H1 (cell line): Measurements from ENCODE around the gene LPGAT1. TPM values are rescaled to one million over a fixed set of nuclear protein-coding genes. Genes with fewer than 3 reads are reported as not detected.

ENCODE experiments used
- CTCF ChIA-PET: fragments of 300-600 bp; sonication (Branson Sonifier 250); formaldehyde crosslinking; loops from one replicate; lab custom pipeline; 2021; ENCODE audit not compliant: partially characterized antibody; lab: Charles Lee
- POLR2A ChIA-PET: fragments of 300-600 bp; sonication (Branson Sonifier 250); formaldehyde crosslinking; loops from one replicate; lab custom pipeline; 2021; ENCODE audit warnings: inconsistent platforms; ENCODE audit not compliant: partially characterized antibody; lab: Charles Lee
- DNase-seq, 2 experiments: peaks; one replicate each; pipeline versions ENCODE4 v3.0.0 to v3.0.0-alpha.2; 2010 to 2022; ENCODE audit warnings: low spot score in 2 of 2, low read depth in 1 of 2, mixed read lengths in 1 of 2
- FAIRE-seq: peaks from 2 replicates; lab custom pipeline; 2011; peaks lifted over from hg19 to GRCh38; lab: Jason Lieb, UNC
- H2AFZ ChIP-seq: 2 replicates; pipeline ENCODE4 v1.8.1; 2012; ENCODE audit warnings: low read length, inconsistent platforms
- H2AK5ac ChIP-seq: 2 replicates; pipeline ENCODE4 v1.6.1; 2013; ENCODE audit warnings: low read depth, low read length
- H2BK120ac ChIP-seq: replicated peaks from 2 replicates; pipeline ENCODE3; 2013; ENCODE audit warnings: low read depth, low read length, inconsistent platforms
- H2BK12ac ChIP-seq: 2 replicates; pipeline ENCODE4 v1.6.1; 2013; ENCODE audit warnings: low read depth, low read length
- H2BK15ac ChIP-seq: 2 replicates; pipeline ENCODE4 v1.6.1; 2013; ENCODE audit warnings: low read length
- H2BK20ac ChIP-seq: 2 replicates; pipeline ENCODE4 v1.6.1; 2013; ENCODE audit warnings: low read length
- H2BK5ac ChIP-seq: 2 replicates; pipeline ENCODE4 v1.6.1; 2013; ENCODE audit warnings: low read depth, low read length
- H3K14ac ChIP-seq: 2 replicates; pipeline ENCODE4 v1.6.1; 2013; ENCODE audit warnings: inconsistent platforms; ENCODE audit not compliant: insufficient read length
- H3K18ac ChIP-seq: 2 replicates; pipeline ENCODE4 v1.6.1; 2013; ENCODE audit warnings: low read length; ENCODE audit errors: extremely low read depth
- H3K23ac ChIP-seq: 2 replicates; pipeline ENCODE4 v1.6.1; 2013; ENCODE audit warnings: inconsistent platforms; ENCODE audit not compliant: insufficient read length
- H3K23me2 ChIP-seq: 2 replicates; pipeline ENCODE4 v1.6.1; 2013; ENCODE audit warnings: low read depth, low read length
- H3K27ac ChIP-seq: 2 replicates; pipeline ENCODE4 v1.6.1; 2011; ENCODE audit warnings: low read depth, low read length, inconsistent platforms
- H3K27me3 ChIP-seq, 4 experiments: replicated peaks in 1 of 4; 1 replicate in 1 of 4; 2 replicates in 3 of 4; pipeline versions ENCODE4 v1.6.1 to v1.8.1; 2011 to 2013; ENCODE audit warnings: low read length in 3 of 4, mild to moderate bottlenecking in 3 of 4, inconsistent platforms in 2 of 4, mixed read lengths in 2 of 4, moderate library complexity in 1 of 4; ENCODE audit not compliant: control insufficient read depth in 3 of 4, insufficient read depth in 3 of 4; ENCODE audit errors: extremely low read depth in 1 of 4
- H3K36me3 ChIP-seq, 4 experiments: 2 replicates each; pipeline versions ENCODE4 v1.6.1 to v1.8.1; 2011 to 2013; ENCODE audit warnings: mild to moderate bottlenecking in 4 of 4, low read length in 3 of 4, moderate library complexity in 2 of 4, control low read depth in 1 of 4, inconsistent platforms in 1 of 4; ENCODE audit not compliant: insufficient read depth in 4 of 4, control insufficient read depth in 2 of 4
- H3K4ac ChIP-seq: replicated peaks from 2 replicates; pipeline ENCODE3; 2013; ENCODE audit warnings: low read length, low read depth, mixed read lengths, inconsistent platforms; ENCODE audit not compliant: insufficient read length
- H3K4me1 ChIP-seq, 4 experiments: replicated peaks in 1 of 4; 1 replicate in 1 of 4; 2 replicates in 3 of 4; pipeline versions ENCODE4 v1.6.1 to v1.8.1; 2011 to 2013; ENCODE audit warnings: low read length in 3 of 4, inconsistent platforms in 2 of 4, mixed read lengths in 1 of 4; ENCODE audit not compliant: insufficient read depth in 4 of 4, control insufficient read depth in 3 of 4
- H3K4me2 ChIP-seq, 2 experiments: 2 replicates each; pipeline versions ENCODE4 v1.6.1 to v1.8.1; 2011 to 2013; ENCODE audit warnings: low read depth in 2 of 2, low read length in 2 of 2, control low read depth in 1 of 2, inconsistent platforms in 1 of 2, mild to moderate bottlenecking in 1 of 2; ENCODE audit not compliant: insufficient read depth in 1 of 2
- H3K4me3 ChIP-seq, 4 experiments: fragments of 200-600, 300-600 bp in 1 of 4; sonication (generic), shearing (Covaris generic), sonication (Bioruptor Twin) in 1 of 4; 2 replicates each; pipeline versions ENCODE4 v1.5.1 to v1.8.1; 2011 to 2016; ENCODE audit warnings: low read length in 4 of 4, low read depth in 3 of 4, control low read depth in 2 of 4, inconsistent platforms in 2 of 4, mild to moderate bottlenecking in 2 of 4, mixed read lengths in 1 of 4, moderate library complexity in 1 of 4; ENCODE audit not compliant: insufficient read depth in 2 of 4; ENCODE audit errors: extremely low read depth in 1 of 4
- H3K56ac ChIP-seq: replicated peaks from 2 replicates; pipeline ENCODE3; 2013; ENCODE audit warnings: low read depth, mild to moderate bottlenecking, mixed read lengths, low read length, inconsistent platforms; ENCODE audit not compliant: insufficient read length
- H3K79me1 ChIP-seq: 2 replicates; pipeline ENCODE4 v1.6.1; 2013; ENCODE audit warnings: low read depth, low read length, control low read depth
- H3K79me2 ChIP-seq, 2 experiments: 2 replicates each; pipeline versions ENCODE4 v1.6.1 to v1.8.1; 2012 to 2013; ENCODE audit warnings: low read length in 2 of 2, mild to moderate bottlenecking in 2 of 2, inconsistent platforms in 1 of 2; ENCODE audit not compliant: insufficient read depth in 2 of 2, control insufficient read depth in 1 of 2
- H3K9ac ChIP-seq, 4 experiments: replicated peaks in 1 of 4; 1 replicate in 1 of 4; 2 replicates in 3 of 4; pipeline versions ENCODE4 v1.6.1 to v1.8.1; 2011 to 2013; ENCODE audit warnings: low read depth in 3 of 4, low read length in 3 of 4, control low read depth in 2 of 4, mild to moderate bottlenecking in 2 of 4, moderate library complexity in 2 of 4, inconsistent platforms in 1 of 4; ENCODE audit errors: extremely low read depth in 1 of 4
- H3K9me3 ChIP-seq, 2 experiments: 2 replicates each; pipeline versions ENCODE4 v1.6.1 to v1.8.1; 2012 to 2013; ENCODE audit warnings: mild to moderate bottlenecking in 2 of 2, moderate library complexity in 2 of 2, control low read depth in 1 of 2, inconsistent platforms in 1 of 2, low read depth in 1 of 2, low read length in 1 of 2, mixed read lengths in 1 of 2; ENCODE audit not compliant: insufficient read depth in 2 of 2
- H4K20me1 ChIP-seq, 2 experiments: replicated peaks in 1 of 2; 2 replicates each; pipeline versions ENCODE3 to v1.8.1; 2011 to 2013; ENCODE audit warnings: inconsistent platforms in 2 of 2, low read length in 2 of 2, mild to moderate bottlenecking in 1 of 2; ENCODE audit not compliant: insufficient read depth in 2 of 2, control insufficient read depth in 1 of 2
- H4K5ac ChIP-seq: 2 replicates; pipeline ENCODE4 v1.6.1; 2013; ENCODE audit warnings: low read length, low read depth, mixed read lengths, inconsistent platforms; ENCODE audit not compliant: insufficient read length
- H4K8ac ChIP-seq: 2 replicates; pipeline ENCODE4 v1.8.0; 2013; ENCODE audit warnings: mild to moderate bottlenecking, moderate library complexity, low read length, inconsistent platforms; ENCODE audit not compliant: insufficient read depth; ENCODE audit errors: extremely low read depth
- H4K91ac ChIP-seq: replicated peaks from 2 replicates; pipeline ENCODE3; 2013; ENCODE audit warnings: low read length, mixed read lengths, inconsistent platforms; ENCODE audit not compliant: insufficient read length
- GTF2F1 ChIP-seq: IDR thresholded peaks from 2 replicates; pipeline ENCODE4 v1.6.1; 2012; ENCODE audit warnings: low read depth, low read length, improper control_type of control experiment, borderline replicate concordance
- SIX5 ChIP-seq: IDR thresholded peaks from 2 replicates; pipeline ENCODE4 v1.6.1; 2011; ENCODE audit warnings: mild to moderate bottlenecking, low read depth, low read length
- WGBS, 2 experiments: shearing (Covaris generic) in 1 of 2; methylation state at CpG; one replicate each; pipeline versions ENCODE4 v1.1.6 to v1.1.7; 2013 to 2015; ENCODE audit warnings: low lambda C conversion rate in 2 of 2, mixed read lengths in 2 of 2, inconsistent platforms in 1 of 2, low coverage in 1 of 2, missing lambda C conversion rate in 1 of 2; ENCODE audit not compliant: insufficient replicate concordance in 2 of 2, insufficient coverage in 1 of 2, insufficient read length in 1 of 2; ENCODE audit errors: extremely low coverage in 1 of 2, missing lambda C conversion rate in 1 of 2; 5-methylcytosine and 5-hydroxymethylcytosine counted together
- polyA plus RNA-seq, 7 experiments: library from polyadenylated mRNA; depleted of rRNA in 3 of 7; stranded (reverse) in 5 of 7; unstranded in 2 of 7; fragments of >200 nt in 5 of 7; fragments of 200-250 nt in 2 of 7; gene quantifications; 1 replicate in 5 of 7; 2 replicates in 1 of 7; 4 replicates in 1 of 7; pipeline versions ENCODE4 v1.2.1 to v1.2.3, GENCODE V29; 2011 to 2013; ENCODE audit warnings: missing spikeins in 2 of 7, mixed read lengths in 2 of 7
- total RNA-seq: library from RNA; stranded (reverse); fragmentation: NEBNext Ultra II Directional; extraction: Animal tissue kit (Norgen Biotek cat#: 25700); gene quantifications from 2 replicates; pipeline ENCODE4 v1.2.1, GENCODE V29; 2021

LPGAT1 gene
- total and polyA plus RNA-seq, 2 of the 8 experiments (the other 6 are each of a cell fraction or from before 2014, with no cell fraction given), result 2.3 to 13.5 TPM

DNA sequence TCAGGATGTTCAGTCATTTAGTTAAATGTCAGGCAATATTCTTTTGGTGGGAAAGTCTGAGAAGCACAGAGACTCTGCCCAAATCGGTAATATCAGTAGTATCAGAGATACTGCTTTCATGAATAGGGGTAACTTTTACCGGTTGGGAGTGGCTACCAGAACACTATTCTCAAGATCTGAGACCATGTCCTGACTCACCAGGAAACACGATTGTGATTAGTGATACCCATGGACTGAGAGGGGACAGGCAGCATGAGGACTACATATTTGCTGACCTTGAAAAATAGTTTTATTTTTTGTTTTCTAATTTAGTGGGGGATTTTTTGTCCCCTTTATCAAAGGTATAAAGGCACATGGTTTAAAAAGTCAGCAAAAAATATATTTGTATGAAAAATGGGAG is 79.1 kb downstream of the LPGAT1 start:
- no peak overlapping the region for H3K27ac ChIP-seq
- H3K36me3 ChIP-seq, result no peaks in the 10 kb centered on the region
- WGBS, 2 experiments, result 87% methylated on average over 3 of the region's 3 CpGs; no CpG with 5 or more reads in 1 of the 2 experiments
- no peak overlapping the region for H3K56ac ChIP-seq
- H3K9ac ChIP-seq, result no peak overlapping the region
- no peak overlapping the region for H2BK120ac ChIP-seq
- 0 out of 7 replicates have a peak, but pooled peaks cover 0 to 3% (median 0%) of the 10 kb centered on the region in 4 experiments for H3K4me1 ChIP-seq
- ChIA-PET CTCF (interaction anchor here (1.2 kb wide), 1 partner anchor 15 kb away, joined by 3 read pairs; no protein-coding TSS in a partner anchor), POLR2A (no interaction called here)
- no peak overlapping the region for H2BK12ac ChIP-seq
- no peak overlapping the region for H3K14ac ChIP-seq
- no peaks in the 10 kb centered on the region for H3K9me3 ChIP-seq
- FAIRE-seq (no peak), DNase-seq (no peak)
- TF ChIP-seq SIX5 (no peak), GTF2F1 (no peak)
- no peak overlapping the region for H4K91ac ChIP-seq
- H3K18ac ChIP-seq, result no peak overlapping the region
- no peak overlapping the region for H2AFZ ChIP-seq
- no peaks in the 10 kb centered on the region for H4K20me1 ChIP-seq
- H3K79me1 ChIP-seq, result no peaks in the 10 kb centered on the region
- H2AK5ac ChIP-seq, result no peak overlapping the region
- H3K27me3 ChIP-seq, result no peaks in the 10 kb centered on the region
- H4K5ac ChIP-seq, result no peak overlapping the region
- H4K8ac ChIP-seq, result no peak overlapping the region
- H2BK20ac ChIP-seq, result no peak overlapping the region
- no peak overlapping the region for H3K4me2 ChIP-seq
- no peak overlapping the region for H3K23ac ChIP-seq
- no peak overlapping the region for H3K4ac ChIP-seq
- no peak overlapping the region for H3K4me3 ChIP-seq
- no peaks in the 10 kb centered on the region for H3K79me2 ChIP-seq
- H2BK5ac ChIP-seq, result no peak overlapping the region
- H2BK15ac ChIP-seq, result no peak overlapping the region
- no peaks in the 10 kb centered on the region for H3K23me2 ChIP-seq
